ENCODE results near the gene POFUT2.
"Not testable (repeated sequence)": the region's sequence is repeated elsewhere in the genome, so short reads cannot be mapped to it uniquely, and the experiment has no call there.

The POFUT2 gene

GRCh38 chr21:45326169-45326851 lies 38.6 kb upstream of the POFUT2 start:
- DNase-seq, result no peak

GRCh38 chr21:45325206-45326168 lies 37.8 kb upstream of the POFUT2 start:
- no peak for DNase-seq

DNA sequence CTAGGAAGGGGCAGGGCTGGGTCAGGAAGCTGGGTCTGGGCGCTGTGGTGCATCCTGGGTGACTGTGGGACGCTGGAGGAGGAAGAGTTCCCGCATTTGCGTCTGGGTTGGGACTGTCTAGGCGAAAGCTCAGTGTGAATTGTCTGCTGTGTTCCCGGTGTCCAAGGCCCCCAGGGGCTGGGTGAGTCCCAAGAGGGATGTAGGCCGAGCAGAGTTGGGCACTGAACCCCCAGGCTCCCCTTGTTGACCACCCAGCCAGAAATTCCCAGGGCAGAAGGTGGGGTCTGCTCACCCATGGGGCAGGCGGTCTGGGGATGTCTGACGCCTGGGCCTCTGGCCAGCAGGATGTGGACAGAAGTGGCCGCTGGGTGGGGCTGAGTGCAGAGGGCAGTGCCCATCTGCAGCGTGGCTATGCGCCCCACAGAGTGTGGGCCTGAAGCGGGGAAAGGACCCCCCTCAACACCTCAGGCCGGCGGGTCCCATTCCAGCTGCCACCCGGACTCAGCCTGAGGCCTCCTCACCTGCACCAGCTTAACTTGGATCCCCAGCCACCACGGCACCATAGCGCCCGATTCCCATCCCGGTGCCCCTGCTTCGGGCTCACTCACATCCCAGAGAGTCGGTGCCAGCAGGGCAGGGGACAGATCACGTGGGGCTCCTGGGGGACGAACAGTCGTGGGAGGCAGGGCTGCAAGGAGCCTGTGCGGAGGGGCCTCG lies 37.0 kb upstream of the POFUT2 start:
- no peak for DNase-seq

- no peak for DNase-seq
Observed at GRCh38 chr21:45323487-45324311, 36.0 kb upstream of the POFUT2 start.

DNA sequence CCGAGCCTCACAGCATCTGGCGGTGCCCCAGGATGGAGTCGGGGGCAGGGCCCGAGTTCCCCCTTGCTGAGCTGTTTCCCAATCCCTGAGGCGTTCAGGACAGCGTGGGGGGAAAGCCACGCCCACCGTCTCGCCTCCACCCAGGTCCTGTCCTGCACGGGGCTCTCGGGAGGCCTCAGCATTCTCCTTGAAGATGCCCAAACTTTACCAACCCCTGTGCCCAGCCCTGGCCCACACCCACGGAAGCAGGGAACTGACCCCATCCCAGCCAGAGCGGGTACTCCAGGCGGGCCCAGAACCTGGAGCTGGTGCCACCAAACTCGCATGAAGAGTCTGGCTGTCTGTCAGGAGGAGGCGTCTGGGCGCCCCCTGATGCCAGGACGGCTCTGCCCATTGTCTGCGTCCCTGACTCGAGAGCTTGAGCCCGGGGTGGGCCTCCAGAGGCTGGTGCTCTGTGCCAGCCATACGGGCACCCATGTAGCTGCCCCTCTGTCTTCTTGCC lies 35.3 kb upstream of the POFUT2 start:
- DNase-seq, result no peak

DNA sequence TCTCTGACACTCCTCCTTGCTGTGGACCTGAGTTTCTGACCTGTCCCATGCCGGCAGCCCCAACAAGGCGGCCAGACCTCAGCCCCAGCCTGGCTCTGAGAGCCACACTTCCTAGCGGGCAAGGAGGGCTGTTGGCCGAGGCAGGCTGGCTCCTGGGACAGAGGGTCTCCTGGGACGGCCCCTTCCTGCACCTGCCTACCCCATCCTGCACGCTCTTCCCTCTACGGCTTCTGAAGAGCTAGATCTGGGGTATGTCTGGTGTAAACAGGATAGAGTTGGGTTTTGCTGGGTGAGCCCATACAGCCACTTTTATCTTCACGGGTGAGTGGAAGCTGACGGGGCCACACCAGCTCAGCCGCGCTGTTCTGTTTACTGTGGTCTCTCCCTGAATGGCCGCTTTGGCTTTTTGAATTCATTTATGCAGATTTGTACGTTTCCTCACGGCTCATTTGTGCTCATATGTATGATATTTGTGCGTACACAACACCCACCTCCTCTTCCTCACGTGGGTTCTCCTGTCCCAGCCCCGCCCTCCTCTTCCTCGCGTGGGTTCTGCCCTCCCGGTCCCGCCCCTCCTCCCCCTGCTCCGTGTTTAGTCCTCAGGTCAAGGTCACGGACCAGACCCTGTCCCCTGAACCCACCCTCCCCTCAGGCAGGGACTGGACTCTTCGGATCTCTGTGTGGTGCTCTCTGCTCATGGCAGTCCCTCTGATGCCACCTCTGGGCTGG lies 34.7 kb upstream of the POFUT2 start:
- no peak for DNase-seq

GRCh38 chr21:45320261-45321025 lies 32.7 kb upstream of the POFUT2 start:
- DNase-seq, result no peak

DNA sequence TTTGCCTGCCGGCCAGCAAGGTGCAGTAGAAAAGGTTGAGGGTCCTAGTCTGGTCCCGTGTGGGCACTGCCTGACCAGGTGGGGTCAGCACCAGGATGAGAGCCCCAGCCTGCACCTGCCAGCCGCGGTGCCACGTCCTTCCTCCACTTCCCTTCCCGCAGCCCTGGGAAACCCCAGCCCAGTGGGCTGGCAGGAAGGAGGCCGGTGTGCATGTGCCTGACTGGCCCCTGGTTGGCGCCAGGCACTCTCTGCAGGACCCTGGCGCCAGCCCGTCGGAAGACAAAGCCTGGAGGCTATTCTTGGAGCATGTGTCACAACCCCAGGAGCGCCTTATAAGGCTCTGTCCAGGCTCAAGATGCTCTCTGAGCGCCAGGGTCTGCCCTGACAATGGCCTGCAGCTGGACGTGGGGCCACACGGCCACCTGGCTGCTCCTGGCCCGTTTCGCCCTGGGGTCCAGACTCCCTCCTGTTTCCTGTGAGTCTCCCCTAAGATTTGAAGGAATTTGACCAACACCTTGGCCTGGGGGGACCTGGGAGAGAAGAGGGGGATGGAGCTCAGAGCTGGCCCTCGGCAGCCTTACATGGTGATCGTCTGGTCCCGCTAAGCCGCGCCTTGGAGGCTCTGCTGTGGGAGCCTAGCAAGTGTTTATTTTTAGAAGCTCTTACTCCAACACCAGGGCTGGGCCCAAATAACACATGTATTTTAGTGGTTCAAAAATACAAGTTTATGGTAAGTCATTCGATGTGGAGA lies 31.9 kb upstream of the POFUT2 start:
- no peak for DNase-seq

GRCh38 chr21:45318556-45319404 lies 31.1 kb upstream of the POFUT2 start:
- DNase-seq, result no peak

DNA sequence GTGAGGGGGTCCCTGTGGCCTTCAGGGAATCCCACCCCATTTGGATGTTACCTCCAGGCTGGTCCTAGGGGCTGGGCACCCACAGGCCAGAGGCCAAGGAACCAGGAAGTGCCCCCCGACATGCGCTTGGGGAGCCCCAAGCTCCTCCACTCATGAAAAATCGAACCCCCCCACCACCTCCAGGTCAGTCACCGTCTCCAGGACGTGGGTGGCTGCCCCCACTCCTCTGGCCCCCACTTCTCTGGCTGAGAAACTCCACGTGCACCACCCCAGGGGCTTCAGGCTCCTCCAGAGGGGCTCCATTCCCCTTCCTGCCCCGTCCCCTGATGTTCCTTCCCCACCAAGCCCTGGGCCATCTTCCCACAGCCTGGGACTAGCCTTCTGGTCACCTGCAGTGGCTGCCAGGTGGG lies 30.5 kb upstream of the POFUT2 start:
- no peak for DNase-seq

GRCh38 chr21:45317398-45318145 lies 29.9 kb upstream of the POFUT2 start:
- DNase-seq, result peak; percentile 36

DNA sequence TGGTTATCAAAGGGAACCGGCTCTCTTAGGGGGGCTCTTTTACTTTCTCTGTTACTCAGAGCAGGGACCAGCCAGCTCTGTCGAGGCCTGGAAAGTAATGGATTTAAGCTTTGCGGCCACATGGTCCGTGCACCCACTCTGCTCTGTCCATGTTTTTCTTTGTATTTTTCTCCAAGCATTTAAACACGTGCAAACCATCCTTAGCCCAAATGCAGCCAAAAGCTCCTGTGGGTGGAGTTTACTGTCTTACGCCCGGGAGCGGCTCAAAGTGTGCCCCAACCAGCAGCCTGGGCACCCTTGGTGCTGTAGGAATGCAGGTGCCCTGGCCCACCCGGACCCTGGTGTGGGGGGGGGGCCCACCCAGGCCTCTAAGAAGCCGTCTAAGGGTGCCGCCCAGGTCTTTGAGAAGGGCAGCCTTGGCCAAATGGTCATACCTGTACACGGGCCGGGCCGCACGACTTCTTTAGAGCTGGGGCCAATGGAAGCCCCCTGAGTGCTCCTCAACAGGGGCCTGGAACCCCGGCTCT lies 29.2 kb upstream of the POFUT2 start:
- DNase-seq, result no peak

- not testable (repeated sequence) for DNase-seq
Observed at GRCh38 chr21:45315676-45316470, 28.2 kb upstream of the POFUT2 start.

GRCh38 chr21:45313682-45314081 lies 26.0 kb upstream of the POFUT2 start:
- no peak for DNase-seq

DNA sequence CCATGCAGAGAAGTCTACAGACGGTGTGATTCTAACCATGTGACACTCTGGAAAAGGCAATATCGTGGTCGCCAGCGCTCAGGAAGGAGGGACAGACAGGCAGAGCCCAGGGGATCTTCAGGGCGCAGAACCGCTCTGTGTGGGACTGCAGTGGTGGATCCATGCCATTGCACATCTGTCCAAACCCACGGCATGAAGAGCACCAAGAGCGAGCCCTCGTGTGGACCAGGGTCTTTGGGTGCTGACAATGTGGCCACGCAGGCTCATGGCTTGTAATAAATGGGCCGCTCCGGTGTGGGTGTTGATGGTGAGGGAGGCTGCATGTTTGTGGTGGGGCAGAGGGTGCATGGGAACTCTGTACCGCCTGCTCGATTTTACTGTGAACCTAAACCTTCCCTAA lies 25.3 kb upstream of the POFUT2 start:
- no peak for DNase-seq

DNA sequence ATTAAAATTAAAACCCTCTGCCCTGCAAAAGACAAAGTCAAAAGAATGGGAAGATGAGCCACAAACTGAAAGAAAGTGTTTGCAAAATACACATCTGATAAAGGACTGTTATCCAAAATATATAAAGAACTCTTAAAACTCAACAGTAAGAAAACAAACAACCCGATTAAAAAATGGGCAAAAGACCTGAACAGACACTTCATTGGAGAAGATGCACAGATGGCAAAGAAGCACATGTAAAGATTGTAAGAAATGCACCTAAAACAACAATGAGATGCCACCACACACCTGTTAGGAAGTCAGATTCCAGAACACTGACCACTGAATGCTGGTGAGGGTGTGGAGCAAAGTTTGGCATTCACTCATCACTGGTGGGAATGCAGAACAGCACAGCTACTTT lies 24.6 kb upstream of the POFUT2 start:
- DNase-seq, result no peak

DNA sequence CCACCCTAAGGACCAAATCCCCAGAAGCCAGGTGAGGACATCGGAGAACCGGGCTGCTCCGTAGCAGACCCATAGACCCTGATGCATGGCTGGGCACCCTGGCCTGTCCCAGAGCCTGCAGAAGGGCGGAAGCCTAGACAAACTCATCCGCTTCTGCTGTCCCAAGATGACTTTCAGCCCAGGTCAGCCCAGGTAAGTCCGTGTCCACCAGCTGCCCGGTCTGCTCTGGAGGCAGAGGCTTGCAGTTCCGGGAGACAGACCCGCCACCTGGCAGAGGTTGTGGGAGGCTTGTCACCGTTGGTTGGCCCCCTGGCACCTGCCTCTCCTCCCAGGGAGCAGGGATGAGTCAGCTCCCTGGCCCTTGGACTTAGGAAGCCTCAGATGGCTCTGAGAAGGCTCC lies 22.8 kb upstream of the POFUT2 start:
- DNase-seq, result no peak

Data from kidney glomerular epithelial cell (primary cell).